H1 (cell line): ENCODE measurements around the gene IL21.

Source experiments
- EGR1 ChIP-seq: IDR thresholded peaks from 2 replicates; pipeline ENCODE4 v1.6.1; 2011; ENCODE audit warnings: low read depth, low read length, borderline replicate concordance
- TEAD4 ChIP-seq: IDR thresholded peaks from 2 replicates; pipeline ENCODE4 v1.6.1; 2012; ENCODE audit warnings: low read depth, low read length, inconsistent platforms, mixed read lengths

DNA sequence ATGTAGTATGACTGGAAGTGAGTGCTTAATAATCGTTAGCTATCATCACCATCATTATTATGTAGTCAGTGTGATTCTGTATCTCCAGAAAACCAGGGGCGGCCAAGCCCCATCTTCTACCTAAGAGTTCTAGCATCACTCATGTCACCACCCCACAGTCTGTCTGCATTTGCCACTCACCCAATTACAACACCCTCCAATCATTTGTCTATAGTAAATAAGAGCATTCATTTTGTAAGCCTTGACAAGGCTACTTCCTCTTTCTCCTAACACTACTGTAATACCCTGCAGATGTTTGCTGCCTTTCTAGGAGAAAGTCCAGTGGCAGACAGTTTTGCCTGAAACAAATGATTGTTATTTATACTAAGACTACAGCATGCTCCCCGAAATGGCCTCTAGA is 15.8 kb upstream of the IL21 start:
- TF ChIP-seq TEAD4 (no peak), EGR1 (no peak)
